ENCODE measurements around the gene ITPR2. TPM values are rescaled to one million over a fixed set of nuclear protein-coding genes. Genes with fewer than 3 reads are reported as not detected.
"Not testable (repeated sequence)": the region's sequence is repeated elsewhere in the genome, so short reads cannot be mapped to it uniquely, and the experiment has no call there.

Gene ITPR2
- total RNA-seq, 3 donors from 2014 or later: 18.2 to 26.7 (median 21.0) TPM

DNA sequence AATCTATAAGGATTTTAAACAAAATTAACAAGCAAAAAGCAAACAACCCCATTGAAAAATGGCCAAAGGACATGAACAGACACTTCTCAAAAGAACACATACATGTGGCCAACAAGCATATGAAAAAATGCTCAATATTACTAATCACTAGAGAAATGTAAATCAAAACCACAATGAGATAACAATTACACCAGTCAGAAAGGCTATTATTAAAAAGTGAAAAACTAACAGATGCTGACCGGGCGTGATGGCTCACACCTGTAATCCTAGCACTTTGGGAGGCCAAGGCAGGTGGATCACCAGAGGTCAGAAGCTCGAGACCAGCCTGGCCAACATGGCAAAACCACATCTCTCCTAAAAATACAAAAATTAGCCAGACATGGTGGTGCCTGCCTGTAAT lies 315.7 kb downstream of the ITPR2 start:
- H3K4me3 Mint-ChIP-seq; ATAC-seq; H3K9me3 Mint-ChIP-seq; H3K27me3 Mint-ChIP-seq (ENCODE audit: low read depth); DNase-seq: not testable (repeated sequence)
- Mint-ChIP-seq H3K4me1 (ENCODE audit: low read depth) (peaks cover 14% of the 10 kb centered on the region), H3K36me3 (ENCODE audit: insufficient read depth) (peaks cover 16% of the 10 kb centered on the region)

DNA sequence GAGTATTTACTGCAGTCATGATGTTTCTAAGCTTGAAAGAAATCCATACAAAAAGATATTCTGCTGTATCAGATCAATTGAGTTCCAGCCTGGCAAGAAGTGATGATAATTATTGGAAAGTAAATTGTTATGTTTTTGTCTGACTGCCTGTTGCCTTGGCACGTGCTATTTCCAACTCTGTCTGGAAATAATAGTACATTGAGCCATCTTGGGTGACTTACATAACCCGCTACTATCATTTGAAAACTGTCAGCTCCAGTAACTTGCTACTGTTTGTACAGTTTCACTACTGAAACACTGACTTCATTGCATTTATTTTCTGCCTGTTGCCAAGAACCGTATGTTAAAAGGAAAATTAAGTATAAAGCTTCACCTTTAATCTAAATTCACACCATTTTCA lies 318.6 kb downstream of the ITPR2 start:
- no peak overlapping the region for H3K4me3 Mint-ChIP-seq
- peaks cover 3% of the 10 kb centered on the region for H3K9me3 Mint-ChIP-seq
- peaks cover 23% of the 10 kb centered on the region for H3K36me3 Mint-ChIP-seq (ENCODE audit: insufficient read depth)
- ATAC-seq (no peak), DNase-seq (no peak)
- no peaks in the 10 kb centered on the region for H3K4me1 Mint-ChIP-seq (ENCODE audit: low read depth)
- no peaks in the 10 kb centered on the region for H3K27me3 Mint-ChIP-seq (ENCODE audit: low read depth)

DNA sequence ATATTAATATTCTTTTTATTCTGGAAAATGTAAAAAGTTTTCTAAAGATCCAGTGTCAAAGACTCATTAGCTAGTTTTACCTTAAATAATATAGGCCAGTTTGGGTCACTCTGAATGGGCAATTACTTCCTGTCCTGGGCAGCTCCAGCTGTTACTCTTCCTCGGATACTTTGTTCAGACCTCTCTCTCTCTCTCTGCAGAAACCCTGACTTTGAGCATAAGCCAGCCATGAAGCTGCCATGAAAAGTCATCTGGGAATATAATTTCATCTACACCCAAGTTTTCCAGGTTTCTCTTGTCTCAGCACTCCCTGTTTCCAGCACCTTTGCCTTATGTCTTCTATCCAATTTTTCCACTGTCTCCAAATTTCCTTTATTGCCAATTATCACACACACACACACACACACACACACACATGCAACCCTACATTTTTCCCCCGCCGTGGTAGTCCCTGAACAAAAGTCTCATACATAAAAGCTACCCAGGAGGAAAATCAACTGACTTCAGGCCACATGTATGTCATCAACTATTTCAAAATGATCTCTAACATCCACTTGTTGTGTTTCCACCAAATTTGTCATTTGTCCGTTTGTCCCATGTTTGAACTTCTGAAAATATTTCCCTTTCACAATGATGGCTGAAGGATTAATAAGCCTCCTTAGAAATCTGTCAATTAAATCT lies 319.5 kb downstream of the ITPR2 start:
- Mint-ChIP-seq H3K9me3 (peaks cover 3% of the 10 kb centered on the region), H3K27me3 (ENCODE audit: low read depth) (no peaks in the 10 kb centered on the region), H3K36me3 (ENCODE audit: insufficient read depth) (peaks cover 28% of the 10 kb centered on the region), H3K4me1 (ENCODE audit: low read depth) (no peaks in the 10 kb centered on the region), H3K4me3 (no peak overlapping the region)
- DNase-seq: no peak
- ATAC-seq: no peak

GRCh38 chr12:26512213-26512612 lies 320.8 kb downstream of the ITPR2 start:
- no peaks in the 10 kb centered on the region for H3K27me3 Mint-ChIP-seq (ENCODE audit: low read depth)
- ATAC-seq (no peak), DNase-seq (no peak)
- peaks cover 29% of the 10 kb centered on the region for H3K36me3 Mint-ChIP-seq (ENCODE audit: insufficient read depth)
- no peaks in the 10 kb centered on the region for H3K4me1 Mint-ChIP-seq (ENCODE audit: low read depth)
- no peak overlapping the region for H3K4me3 Mint-ChIP-seq
- no peaks in the 10 kb centered on the region for H3K9me3 Mint-ChIP-seq

DNA sequence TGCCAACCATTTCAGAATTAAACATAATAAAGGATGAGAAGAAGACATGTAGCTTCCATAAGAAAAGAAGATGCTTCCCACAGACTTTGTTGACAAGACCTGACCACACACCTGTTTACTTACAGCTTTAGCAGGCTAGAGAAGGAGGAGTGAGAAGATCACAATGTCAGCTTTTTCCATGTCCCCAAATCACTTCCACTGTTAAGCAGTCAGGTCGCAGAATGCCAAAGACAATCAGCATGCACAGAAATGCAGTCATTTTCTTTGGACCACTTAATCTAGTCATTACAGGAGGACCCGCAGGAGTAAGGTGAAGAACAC lies 322.7 kb downstream of the ITPR2 start:
- Mint-ChIP-seq H3K27me3 (ENCODE audit: low read depth) (no peaks in the 10 kb centered on the region), H3K4me3 (no peak overlapping the region), H3K9me3 (no peaks in the 10 kb centered on the region), H3K36me3 (ENCODE audit: insufficient read depth) (peaks cover 29% of the 10 kb centered on the region), H3K4me1 (ENCODE audit: low read depth) (no peaks in the 10 kb centered on the region)
- DNase-seq (no peak), ATAC-seq (no peak)

DNA sequence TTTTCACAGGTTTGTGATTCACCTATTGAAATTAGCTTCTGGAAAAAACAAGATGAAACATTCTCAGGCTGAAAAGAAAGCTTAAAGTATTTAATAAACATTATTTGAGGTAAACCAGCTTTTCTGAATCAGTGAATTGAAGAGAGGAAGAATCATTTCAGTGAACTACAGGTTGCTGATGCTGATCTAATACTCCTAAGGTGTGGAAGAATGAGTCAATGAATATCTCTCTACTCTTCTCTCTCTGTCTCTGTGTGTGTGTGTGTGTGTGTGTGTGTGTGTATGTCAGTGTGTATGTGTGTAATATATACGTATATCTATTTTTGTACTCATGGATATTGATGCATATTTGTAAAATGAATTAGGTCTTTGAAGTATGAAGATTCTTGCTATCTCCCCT lies 325.4 kb downstream of the ITPR2 start:
- Mint-ChIP-seq H3K4me3 (no peak overlapping the region), H3K27me3 (ENCODE audit: low read depth) (no peaks in the 10 kb centered on the region), H3K36me3 (ENCODE audit: insufficient read depth) (peaks cover 32% of the 10 kb centered on the region), H3K4me1 (ENCODE audit: low read depth) (no peaks in the 10 kb centered on the region), H3K9me3 (no peaks in the 10 kb centered on the region)
- DNase-seq (no peak), ATAC-seq (no peak)

GRCh38 chr12:26499979-26500640 lies 332.9 kb downstream of the ITPR2 start:
- ATAC-seq: no peak
- H3K4me1 Mint-ChIP-seq (ENCODE audit: low read depth): no peaks in the 10 kb centered on the region
- peaks cover 6% of the 10 kb centered on the region for H3K36me3 Mint-ChIP-seq (ENCODE audit: insufficient read depth)
- no peak for DNase-seq
- no peak overlapping the region for H3K4me3 Mint-ChIP-seq
- no peaks in the 10 kb centered on the region for H3K27me3 Mint-ChIP-seq (ENCODE audit: low read depth)
- no peaks in the 10 kb centered on the region for H3K9me3 Mint-ChIP-seq

GRCh38 chr12:26496170-26496569 lies 336.8 kb downstream of the ITPR2 start:
- Mint-ChIP-seq H3K9me3 (no peaks in the 10 kb centered on the region), H3K4me3 (no peak overlapping the region), H3K27me3 (ENCODE audit: low read depth) (no peaks in the 10 kb centered on the region), H3K4me1 (ENCODE audit: low read depth) (no peaks in the 10 kb centered on the region), H3K36me3 (ENCODE audit: insufficient read depth) (peaks cover 18% of the 10 kb centered on the region)
- DNase-seq: no peak
- ATAC-seq: no peak

- Mint-ChIP-seq H3K27me3 (ENCODE audit: low read depth) (no peaks in the 10 kb centered on the region), H3K36me3 (ENCODE audit: insufficient read depth) (peaks cover 31% of the 10 kb centered on the region), H3K4me3 (no peak overlapping the region), H3K9me3 (no peaks in the 10 kb centered on the region), H3K4me1 (ENCODE audit: low read depth) (no peaks in the 10 kb centered on the region)
- DNase-seq (no peak), ATAC-seq (no peak)
Measured at GRCh38 chr12:26493656-26494055, 339.3 kb downstream of the ITPR2 start.

- H3K36me3 Mint-ChIP-seq (ENCODE audit: insufficient read depth): peaks cover 31% of the 10 kb centered on the region
Measured at GRCh38 chr12:26492406-26492805, 340.6 kb downstream of the ITPR2 start.

GRCh38 chr12:26489908-26490307 lies 343.1 kb downstream of the ITPR2 start:
- Mint-ChIP-seq H3K9me3 (no peaks in the 10 kb centered on the region), H3K4me3 (no peak overlapping the region), H3K27me3 (ENCODE audit: low read depth) (no peaks in the 10 kb centered on the region), H3K36me3 (ENCODE audit: insufficient read depth) (peaks cover 47% of the 10 kb centered on the region), H3K4me1 (ENCODE audit: low read depth) (no peaks in the 10 kb centered on the region)
- DNase-seq: no peak
- no peak for ATAC-seq

More at GRCh38 chr12:26492406-26492805, 340.6 kb downstream of the ITPR2 start:
- ATAC-seq: no peak
- Mint-ChIP-seq H3K4me1 (ENCODE audit: low read depth) (no peaks in the 10 kb centered on the region), H3K27me3 (ENCODE audit: low read depth) (no peaks in the 10 kb centered on the region), H3K4me3 (no peak overlapping the region), H3K9me3 (no peaks in the 10 kb centered on the region)
- no peak for DNase-seq

GRCh38 chr12:26488351-26488750 lies 344.6 kb downstream of the ITPR2 start:
- H3K4me1 Mint-ChIP-seq (ENCODE audit: low read depth): no peaks in the 10 kb centered on the region
- H3K36me3 Mint-ChIP-seq (ENCODE audit: insufficient read depth): peaks cover 52% of the 10 kb centered on the region
- H3K4me3 Mint-ChIP-seq: no peak overlapping the region
- H3K27me3 Mint-ChIP-seq (ENCODE audit: low read depth): no peaks in the 10 kb centered on the region
- ATAC-seq: no peak
- no peaks in the 10 kb centered on the region for H3K9me3 Mint-ChIP-seq
- no peak for DNase-seq

DNA sequence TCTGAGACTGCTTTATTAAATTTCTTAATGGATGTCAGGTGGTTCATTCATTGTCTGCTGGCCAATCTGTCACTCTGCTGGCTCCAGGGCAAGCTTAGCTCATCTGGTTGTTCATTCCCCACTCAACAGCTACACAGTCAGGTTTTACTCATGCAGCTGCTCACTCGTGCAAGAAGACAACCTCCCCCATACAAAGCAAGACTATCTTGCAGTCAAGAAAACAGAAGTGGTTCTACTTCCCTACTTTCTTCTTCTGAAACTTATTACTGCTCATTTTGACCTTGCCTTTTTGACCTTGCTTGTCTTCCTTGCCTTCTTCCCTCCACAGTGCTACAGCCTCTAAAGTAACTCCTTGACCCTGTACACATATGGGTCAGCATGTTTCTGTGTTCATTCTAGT lies 359.7 kb downstream of the ITPR2 start:
- Mint-ChIP-seq H3K27me3 (ENCODE audit: low read depth) (no peaks in the 10 kb centered on the region), H3K4me1 (ENCODE audit: low read depth) (no peaks in the 10 kb centered on the region), H3K36me3 (ENCODE audit: insufficient read depth) (peaks cover 64% of the 10 kb centered on the region), H3K4me3 (no peak overlapping the region), H3K9me3 (no peaks in the 10 kb centered on the region)
- ATAC-seq: no peak
- DNase-seq: no peak

GRCh38 chr12:26471560-26471959 lies 361.4 kb downstream of the ITPR2 start:
- DNase-seq: no peak
- no peaks in the 10 kb centered on the region for H3K9me3 Mint-ChIP-seq
- no peaks in the 10 kb centered on the region for H3K27me3 Mint-ChIP-seq (ENCODE audit: low read depth)
- H3K36me3 Mint-ChIP-seq (ENCODE audit: insufficient read depth): peaks cover 56% of the 10 kb centered on the region
- no peaks in the 10 kb centered on the region for H3K4me1 Mint-ChIP-seq (ENCODE audit: low read depth)
- H3K4me3 Mint-ChIP-seq: no peak overlapping the region
- ATAC-seq: no peak

DNA sequence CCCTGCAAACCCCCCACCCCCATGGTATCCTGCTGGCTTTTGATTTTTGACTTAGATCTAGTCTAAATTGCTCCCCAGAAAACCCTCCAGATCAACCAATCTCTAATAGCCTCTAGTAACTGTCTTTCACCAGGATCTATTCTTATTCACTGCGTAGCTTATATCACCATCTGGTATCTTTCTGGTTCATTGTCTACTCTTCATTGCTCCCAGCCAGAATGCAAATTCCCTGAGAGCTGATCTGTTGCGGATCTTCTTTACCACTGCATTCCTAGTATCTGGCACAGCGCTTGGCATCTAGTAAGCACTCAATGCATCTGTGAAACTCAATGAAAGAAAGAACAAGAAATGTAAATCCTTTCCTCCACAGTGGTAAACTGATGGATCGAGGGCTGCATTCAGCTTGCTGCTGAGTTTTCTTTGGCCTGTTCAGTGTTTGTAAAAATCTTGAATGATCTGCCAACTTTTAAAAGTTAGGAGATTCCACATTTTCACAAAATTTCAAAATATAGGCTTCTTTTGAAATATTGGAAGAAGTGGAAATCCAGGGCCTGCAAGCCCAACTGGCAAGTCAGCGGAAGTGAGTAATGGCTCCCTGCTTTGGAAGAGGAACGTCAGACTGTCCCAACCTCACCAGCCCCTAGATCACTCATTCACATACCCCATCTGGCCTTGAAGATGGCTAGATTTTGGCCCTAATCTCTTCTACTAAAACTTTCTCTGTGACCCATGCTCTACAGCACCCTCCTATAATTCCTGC lies 363.4 kb downstream of the ITPR2 start:
- peaks cover 49% of the 10 kb centered on the region for H3K36me3 Mint-ChIP-seq (ENCODE audit: insufficient read depth)
- ATAC-seq (no peak), DNase-seq (no peak)
- no peaks in the 10 kb centered on the region for H3K4me1 Mint-ChIP-seq (ENCODE audit: low read depth)
- H3K4me3 Mint-ChIP-seq: no peak overlapping the region
- no peaks in the 10 kb centered on the region for H3K27me3 Mint-ChIP-seq (ENCODE audit: low read depth)
- H3K9me3 Mint-ChIP-seq: no peaks in the 10 kb centered on the region

Data from activated T-cell treated with anti-CD3 and anti-CD28 coated beads, Interleukin-2, amount 50 U/mL, for 4 hours (primary cell).